GM12878 (cell line): ENCODE data around the gene SLC2A9.

Experiments used
- BCLAF1 ChIP-seq: fragments of 450-650 bp; IDR thresholded peaks from 2 replicates; pipeline ENCODE4 v1.6.1; 2017; ENCODE audit warnings: antibody characterized with exemption, mild to moderate bottlenecking, moderate library complexity
- CTCF ChIP-seq, 3 experiments: IDR thresholded peaks in 2 of 3; conservative IDR thresholded peaks in 1 of 3; 2 replicates each; pipeline ENCODE4 v1.5.1; 2011; ENCODE audit warnings: low read depth in 3 of 3, low read length in 3 of 3, mild to moderate bottlenecking in 3 of 3, control low read depth in 2 of 3, moderate library complexity in 2 of 3, inconsistent platforms in 1 of 3, mixed read lengths in 1 of 3; ENCODE audit not compliant: control insufficient read depth in 2 of 3, insufficient read depth in 1 of 3; ENCODE audit errors: extremely low read depth in 1 of 3
- EZH2 ChIP-seq: IDR thresholded peaks from 2 replicates; pipeline ENCODE4 v1.6.1; 2012; ENCODE audit warnings: low read depth, mild to moderate bottlenecking, control low read depth, inconsistent platforms, low read length, borderline replicate concordance; ENCODE audit not compliant: control insufficient read depth
- PML ChIP-seq: IDR thresholded peaks from 2 replicates; pipeline ENCODE4 v1.6.1; 2012; ENCODE audit warnings: low read length, inconsistent platforms
- POLR2AphosphoS5 ChIP-seq: IDR thresholded peaks from 2 replicates; pipeline ENCODE4 v1.6.1; 2011; ENCODE audit warnings: mild to moderate bottlenecking, low read length, inconsistent platforms
- RCOR1 ChIP-seq: conservative IDR thresholded peaks from 2 replicates; pipeline ENCODE4 v1.6.1; 2012; ENCODE audit warnings: low read depth, low read length, improper control_type of control experiment
- SMAD1 ChIP-seq: fragments of 450-650 bp; IDR thresholded peaks from 2 replicates; pipeline ENCODE4 v1.6.1; 2018; ENCODE audit warnings: mild to moderate bottlenecking, low read depth; ENCODE audit not compliant: partially characterized antibody
- TCF12 ChIP-seq: IDR thresholded peaks from 2 replicates; pipeline ENCODE4 v1.6.1; 2011; ENCODE audit warnings: low read depth, mild to moderate bottlenecking, low read length
- YBX1 ChIP-seq: fragments of 450-650 bp; IDR thresholded peaks from 2 replicates; pipeline ENCODE4 v1.6.1; 2016; ENCODE audit warnings: antibody characterized with exemption
- TF ChIP-seq, protein P1 (sequence below): IDR thresholded peaks from 2 replicates; pipeline ENCODE4 v1.6.1; 2012; ENCODE audit warnings: mild to moderate bottlenecking, low read depth, low read length

- TF ChIP-seq, protein P1, sequence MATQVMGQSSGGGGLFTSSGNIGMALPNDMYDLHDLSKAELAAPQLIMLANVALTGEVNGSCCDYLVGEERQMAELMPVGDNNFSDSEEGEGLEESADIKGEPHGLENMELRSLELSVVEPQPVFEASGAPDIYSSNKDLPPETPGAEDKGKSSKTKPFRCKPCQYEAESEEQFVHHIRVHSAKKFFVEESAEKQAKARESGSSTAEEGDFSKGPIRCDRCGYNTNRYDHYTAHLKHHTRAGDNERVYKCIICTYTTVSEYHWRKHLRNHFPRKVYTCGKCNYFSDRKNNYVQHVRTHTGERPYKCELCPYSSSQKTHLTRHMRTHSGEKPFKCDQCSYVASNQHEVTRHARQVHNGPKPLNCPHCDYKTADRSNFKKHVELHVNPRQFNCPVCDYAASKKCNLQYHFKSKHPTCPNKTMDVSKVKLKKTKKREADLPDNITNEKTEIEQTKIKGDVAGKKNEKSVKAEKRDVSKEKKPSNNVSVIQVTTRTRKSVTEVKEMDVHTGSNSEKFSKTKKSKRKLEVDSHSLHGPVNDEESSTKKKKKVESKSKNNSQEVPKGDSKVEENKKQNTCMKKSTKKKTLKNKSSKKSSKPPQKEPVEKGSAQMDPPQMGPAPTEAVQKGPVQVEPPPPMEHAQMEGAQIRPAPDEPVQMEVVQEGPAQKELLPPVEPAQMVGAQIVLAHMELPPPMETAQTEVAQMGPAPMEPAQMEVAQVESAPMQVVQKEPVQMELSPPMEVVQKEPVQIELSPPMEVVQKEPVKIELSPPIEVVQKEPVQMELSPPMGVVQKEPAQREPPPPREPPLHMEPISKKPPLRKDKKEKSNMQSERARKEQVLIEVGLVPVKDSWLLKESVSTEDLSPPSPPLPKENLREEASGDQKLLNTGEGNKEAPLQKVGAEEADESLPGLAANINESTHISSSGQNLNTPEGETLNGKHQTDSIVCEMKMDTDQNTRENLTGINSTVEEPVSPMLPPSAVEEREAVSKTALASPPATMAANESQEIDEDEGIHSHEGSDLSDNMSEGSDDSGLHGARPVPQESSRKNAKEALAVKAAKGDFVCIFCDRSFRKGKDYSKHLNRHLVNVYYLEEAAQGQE = no peak
- TF ChIP-seq CTCF (IDR thresholded peaks at IDR 0.05 in 2 of 3, conservative IDR thresholded peaks at IDR 0.05 in 1 of 3; ENCODE audit: control insufficient read depth in 2 of 3, extremely low read depth in 1 of 3, insufficient read depth in 1 of 3, low read depth in 3 of 3, low read length in 3 of 3) (no peak), EZH2 (no peak), TCF12 (no peak), PML (no peak), YBX1 (no peak), BCLAF1 (no peak), SMAD1 (no peak), POLR2AphosphoS5 (no peak), RCOR1 (no peak)
Measured at GRCh38 chr4:9916937-9917336, 104.4 kb downstream of the SLC2A9 start.
